ENCODE measurements around the gene BLTP2. TPM values are rescaled to one million over a fixed set of nuclear protein-coding genes. Genes with fewer than 3 reads are reported as not detected.
A peak's percentile ranks its signal among the peaks of the same experiment; 100 is the strongest.
"Not testable (repeated sequence)": the region's sequence is repeated elsewhere in the genome, so short reads cannot be mapped to it uniquely, and the experiment has no call there.

Gene BLTP2
- total RNA-seq, 1 donor from 2014 or later, result 135 TPM

DNA sequence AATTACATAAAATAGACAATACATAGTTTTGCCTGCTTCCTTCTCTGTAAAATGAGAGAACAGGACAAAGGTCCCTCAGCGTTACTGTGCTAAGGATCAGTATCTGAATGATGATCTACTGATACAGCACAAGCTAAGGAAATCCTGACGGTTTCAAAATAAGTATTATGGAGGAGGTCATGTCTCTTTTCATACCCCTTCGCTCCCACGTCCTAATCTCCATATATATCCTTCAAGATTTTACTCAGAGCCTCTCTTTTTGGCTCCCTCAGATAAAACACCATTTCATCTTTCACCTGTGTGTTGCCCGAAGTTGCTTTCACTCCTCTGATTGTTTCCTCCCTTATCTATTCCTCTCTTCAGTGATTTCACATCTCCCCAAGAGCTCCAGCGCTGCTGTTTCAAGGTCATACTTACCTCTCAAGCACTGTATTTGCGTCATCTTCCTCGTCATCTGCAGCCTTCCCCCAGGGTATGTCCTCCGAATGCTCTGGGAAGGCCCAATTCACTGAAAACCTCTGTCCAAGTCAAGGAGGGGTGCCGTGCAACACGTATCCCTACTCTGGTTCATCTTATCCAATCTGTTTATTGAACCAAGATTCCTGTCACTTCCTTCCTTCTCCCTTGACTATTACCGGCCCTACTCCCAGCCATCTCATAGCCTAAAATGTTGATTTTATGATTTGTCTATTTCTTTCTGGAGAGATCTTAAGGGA lies 1.2 kb upstream of the BLTP2 start:
- DNase-seq (ENCODE audit: low read depth in 2 of 2), result no peak

DNA sequence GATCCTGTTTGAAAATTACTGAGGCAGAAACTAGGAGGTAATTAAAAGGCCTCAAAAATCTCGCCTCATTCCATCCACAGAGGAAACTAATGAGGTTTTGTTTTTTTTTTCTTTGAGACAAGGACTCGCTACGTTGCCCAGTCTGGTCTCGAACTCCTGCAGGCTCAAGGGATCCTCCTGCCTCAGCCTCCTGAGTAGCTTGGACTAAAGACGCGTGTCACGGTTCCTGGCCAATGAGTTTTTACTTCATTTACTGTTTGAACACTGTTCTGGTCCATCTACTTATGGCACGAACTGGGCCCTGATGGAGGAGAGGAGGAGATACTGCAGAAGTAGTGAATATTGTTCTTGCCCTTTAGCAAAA lies 600 bp upstream of the BLTP2 start:
- no peak for DNase-seq (ENCODE audit: low read depth in 2 of 2)

DNA sequence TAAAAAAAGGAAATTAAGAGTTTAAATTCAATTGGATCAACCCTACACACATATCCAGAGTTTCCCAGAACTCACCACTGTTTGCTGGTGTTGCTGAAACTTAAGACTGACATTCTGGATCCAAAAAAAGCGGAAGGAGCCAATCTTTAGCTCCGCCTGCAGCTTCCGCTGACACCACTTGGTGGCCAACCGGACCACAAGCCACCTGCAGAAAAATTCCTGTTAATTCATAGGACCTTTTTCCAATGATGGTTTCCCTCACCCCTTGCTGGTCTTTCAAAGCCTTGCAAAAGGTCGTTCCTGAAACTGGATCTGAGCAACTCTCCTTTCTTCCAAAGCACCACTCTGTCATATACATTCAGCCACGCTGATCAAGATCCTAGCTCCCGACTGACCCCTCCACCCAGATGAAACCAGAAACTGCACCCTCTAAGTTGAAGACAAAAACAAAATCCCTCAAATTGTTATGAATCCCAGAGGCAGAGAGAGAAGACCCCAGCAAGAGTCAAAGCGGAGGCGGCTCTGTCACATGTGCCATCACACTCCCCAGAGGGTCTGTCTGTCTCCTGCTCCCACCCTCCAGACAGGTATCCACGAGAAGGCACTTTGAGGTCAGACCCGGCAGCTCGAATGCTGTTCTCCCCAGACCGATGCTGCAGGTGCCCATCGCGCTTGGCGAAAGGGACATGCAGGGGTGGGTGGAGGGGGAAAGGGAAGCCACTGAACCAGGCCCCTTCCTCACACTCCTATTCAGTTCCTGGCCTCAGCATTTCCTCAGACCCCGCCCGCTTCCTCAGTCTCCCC lies 773 bp downstream of the BLTP2 start:
- peak; percentile 10 to 27 for DNase-seq (ENCODE audit: low read depth in 2 of 2)

DNA sequence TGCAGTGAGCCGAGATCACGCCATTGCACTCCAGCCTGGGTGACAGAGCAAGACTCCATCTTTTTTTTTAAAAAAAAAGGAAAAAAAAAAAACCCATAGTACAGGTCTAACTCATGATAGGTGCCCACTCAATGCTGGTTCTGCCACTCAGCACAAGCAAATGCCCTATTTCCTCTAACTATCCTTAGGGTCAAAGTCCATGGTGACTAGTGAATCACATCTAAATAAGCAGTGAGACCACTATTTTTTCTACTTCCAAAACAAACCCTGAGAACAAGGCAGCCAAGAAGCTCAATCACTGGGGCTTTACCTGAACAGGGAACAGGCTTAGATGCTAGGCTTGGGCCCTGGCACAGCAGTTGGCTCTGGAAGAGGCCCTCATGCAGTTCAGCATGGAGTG lies 3.4 kb downstream of the BLTP2 start:
- no peak for DNase-seq (ENCODE audit: low read depth in 2 of 2)

DNA sequence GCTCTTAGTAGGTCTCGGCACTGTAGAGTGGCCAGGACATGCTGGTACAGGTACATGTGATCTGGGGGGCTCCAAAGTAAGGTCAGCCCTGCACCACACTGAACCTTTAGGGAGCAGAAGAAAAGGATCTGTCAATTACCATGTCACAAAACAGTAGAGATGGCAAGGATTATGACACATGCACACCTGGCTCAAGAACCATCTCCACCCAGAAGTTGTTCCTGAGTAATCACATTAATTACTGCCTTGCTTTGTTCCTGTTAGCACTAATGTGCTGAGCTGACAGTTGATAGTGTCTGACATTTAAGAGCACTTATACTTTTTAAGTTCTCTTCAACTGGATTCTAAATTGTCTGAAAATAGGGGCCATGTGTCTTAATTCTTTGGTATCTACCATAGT lies 9.5 kb downstream of the BLTP2 start:
- DNase-seq (ENCODE audit: low read depth in 2 of 2), result no peak

DNA sequence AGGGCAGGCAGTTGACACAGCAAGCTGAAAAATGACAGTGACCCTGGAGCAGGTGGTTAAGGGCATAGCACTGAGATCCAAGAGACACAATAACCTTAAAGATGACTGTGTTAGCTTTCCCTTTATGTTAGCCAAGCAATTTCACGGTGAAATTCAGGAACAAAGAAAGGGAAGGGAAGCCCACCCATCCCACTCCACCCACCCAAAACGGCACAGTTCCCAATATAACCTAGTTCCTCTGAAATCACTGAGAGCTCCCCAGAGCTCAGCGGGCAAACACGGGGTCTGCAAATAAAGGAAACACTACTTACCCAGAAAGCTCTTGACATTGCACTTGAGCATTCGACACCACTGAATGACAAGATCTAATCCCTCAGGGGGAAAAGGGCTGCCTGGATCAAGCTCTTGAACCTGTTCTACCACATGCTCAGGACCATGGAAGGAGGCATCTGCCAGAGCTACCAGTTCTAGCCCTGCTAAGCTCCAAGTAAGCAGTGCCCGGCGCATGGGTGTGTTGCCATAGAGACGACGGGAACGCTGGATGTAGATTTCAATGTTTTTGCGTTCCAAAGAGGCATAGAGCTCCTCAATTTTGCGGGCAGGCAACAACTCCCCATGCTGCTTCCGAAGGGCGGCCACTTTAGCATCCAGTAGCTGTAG lies 10.6 kb downstream of the BLTP2 start:
- DNase-seq (ENCODE audit: low read depth in 2 of 2), result no peak

DNA sequence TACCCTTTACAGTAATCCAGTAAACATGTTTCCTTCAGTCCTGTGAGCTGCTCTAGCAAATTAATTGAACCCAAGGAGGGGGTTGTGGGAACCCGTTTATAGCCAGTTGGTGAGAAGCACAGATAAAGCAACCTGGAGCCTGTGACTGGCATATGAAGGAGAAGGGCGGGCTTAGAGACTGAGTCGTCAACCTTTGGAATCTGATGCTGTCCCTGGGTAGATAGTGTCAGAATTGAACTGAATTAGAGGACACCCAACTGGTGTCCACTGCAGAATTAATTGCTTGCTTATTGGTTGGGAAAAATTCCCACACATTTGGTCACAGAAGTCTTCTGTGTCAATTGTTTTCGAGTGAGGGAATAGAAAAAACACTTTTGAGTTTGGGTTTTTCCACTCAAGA lies 18.1 kb downstream of the BLTP2 start:
- no peak for DNase-seq (ENCODE audit: low read depth in 2 of 2)

DNA sequence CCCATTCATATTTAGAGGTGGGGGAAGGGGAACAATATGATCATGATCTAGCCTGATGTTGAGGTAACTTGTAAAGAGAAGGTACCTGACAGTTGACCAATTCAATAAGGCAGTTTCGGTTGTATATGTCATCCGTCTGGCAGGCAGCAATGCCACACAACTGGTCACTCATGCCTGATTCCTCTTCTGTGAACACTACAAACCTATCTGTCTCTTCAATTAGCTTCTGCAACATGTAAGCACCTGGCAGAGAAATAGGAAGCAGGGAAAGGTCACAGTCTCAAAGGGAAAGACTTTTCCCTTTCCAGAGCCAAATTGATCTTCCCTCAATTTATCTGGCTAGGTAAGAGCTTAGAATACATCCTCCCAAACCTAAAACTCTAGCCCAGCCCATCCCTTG lies 20.8 kb downstream of the BLTP2 start:
- no peak for DNase-seq (ENCODE audit: low read depth in 2 of 2)

DNA sequence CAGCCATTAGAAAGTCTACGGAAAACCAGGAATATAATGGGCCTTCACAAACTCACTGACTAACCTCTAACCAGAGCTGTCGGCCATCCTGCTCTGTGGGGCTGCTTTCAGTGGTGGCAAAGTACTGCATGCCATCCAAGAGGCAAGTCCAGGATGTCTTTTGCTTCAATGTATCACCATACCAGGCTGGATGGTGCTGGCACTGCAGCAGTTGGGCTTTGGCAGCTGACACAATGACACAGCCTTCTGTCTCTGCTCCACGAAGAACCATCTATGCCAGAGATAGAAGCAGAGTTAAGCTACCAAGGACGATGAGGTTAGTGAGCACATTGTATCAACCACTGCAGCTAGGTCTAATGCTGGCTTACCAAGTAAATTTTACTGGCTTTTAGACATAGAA lies 21.3 kb downstream of the BLTP2 start:
- no peak for DNase-seq (ENCODE audit: low read depth in 2 of 2)

DNA sequence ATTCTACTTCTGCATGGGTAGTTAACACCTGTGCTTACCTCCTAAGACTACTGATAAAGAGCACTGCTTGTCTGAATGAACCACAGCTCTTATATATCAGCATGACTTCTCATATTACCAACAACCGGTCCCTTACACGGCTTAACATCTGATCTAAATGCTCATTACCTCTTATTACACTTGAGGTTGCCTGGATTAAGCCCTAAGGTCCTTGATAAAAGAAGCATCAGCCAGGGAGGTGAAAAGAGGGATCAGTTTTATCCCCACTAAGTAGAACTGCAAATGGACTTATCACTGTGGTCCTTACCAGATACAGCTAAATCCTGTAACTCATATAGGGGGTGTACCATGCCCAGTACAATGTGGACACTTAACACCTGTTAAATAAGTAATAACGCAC lies 22.8 kb downstream of the BLTP2 start:
- DNase-seq (ENCODE audit: low read depth in 2 of 2), result no peak

DNA sequence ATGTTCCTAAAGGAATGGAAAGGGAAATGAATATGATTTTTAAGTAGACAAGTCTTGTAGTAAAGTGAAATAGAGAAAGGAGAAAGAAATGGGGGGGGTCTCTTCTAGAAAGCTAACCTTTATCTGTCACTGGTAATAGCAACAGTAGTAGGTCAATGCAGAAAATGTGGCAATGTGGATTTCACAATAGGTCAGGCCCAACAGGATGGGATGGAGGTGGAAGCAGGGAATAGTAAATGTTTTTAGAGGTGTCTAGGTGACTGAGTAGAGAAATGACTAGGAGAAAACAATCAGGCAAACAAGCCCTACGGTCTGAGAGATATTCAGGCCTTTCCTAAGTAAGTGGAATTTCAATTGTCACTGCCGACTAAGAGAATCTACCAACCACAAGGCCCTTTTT lies 24.9 kb downstream of the BLTP2 start:
- no peak for DNase-seq (ENCODE audit: low read depth in 2 of 2)

DNA sequence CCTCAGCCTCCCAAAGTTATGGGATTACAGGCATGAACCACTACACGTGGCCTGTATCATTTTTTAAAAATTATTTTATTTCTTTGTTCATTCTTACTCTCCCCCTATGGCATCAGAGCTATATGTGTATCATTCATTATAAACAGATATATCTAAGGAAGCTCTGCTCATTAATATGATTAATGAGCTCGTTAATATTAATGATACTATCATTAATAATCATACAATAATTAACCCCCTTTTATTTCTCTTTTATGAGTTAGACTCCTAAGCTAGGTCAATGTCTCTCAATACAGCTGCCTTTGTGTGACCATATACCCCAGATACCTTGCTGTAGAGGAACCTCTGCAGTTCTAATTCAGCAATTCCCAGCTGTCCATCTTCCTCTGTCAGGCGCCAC lies 26.5 kb downstream of the BLTP2 start:
- DNase-seq (ENCODE audit: low read depth in 2 of 2), result no peak

DNA sequence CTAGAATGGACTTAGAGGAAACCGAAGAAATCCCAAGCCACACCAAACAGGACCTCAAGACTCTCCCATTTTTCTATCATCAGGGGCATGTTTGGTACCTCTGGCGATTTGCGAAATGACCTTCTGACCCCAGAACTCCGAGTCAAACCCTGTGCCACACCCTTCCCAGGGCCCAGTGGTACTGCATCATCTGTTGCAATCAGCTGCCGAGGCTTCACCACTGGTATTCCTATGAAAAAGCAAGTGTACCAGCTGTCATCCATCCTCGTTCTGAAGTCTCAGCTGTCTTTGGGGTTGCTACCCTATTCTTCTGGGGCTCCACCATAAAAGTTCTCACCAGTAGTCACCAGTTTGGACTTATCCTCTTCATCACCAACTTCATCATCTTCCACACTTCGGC lies 28.7 kb downstream of the BLTP2 start:
- no peak for DNase-seq (ENCODE audit: low read depth in 2 of 2)

DNA sequence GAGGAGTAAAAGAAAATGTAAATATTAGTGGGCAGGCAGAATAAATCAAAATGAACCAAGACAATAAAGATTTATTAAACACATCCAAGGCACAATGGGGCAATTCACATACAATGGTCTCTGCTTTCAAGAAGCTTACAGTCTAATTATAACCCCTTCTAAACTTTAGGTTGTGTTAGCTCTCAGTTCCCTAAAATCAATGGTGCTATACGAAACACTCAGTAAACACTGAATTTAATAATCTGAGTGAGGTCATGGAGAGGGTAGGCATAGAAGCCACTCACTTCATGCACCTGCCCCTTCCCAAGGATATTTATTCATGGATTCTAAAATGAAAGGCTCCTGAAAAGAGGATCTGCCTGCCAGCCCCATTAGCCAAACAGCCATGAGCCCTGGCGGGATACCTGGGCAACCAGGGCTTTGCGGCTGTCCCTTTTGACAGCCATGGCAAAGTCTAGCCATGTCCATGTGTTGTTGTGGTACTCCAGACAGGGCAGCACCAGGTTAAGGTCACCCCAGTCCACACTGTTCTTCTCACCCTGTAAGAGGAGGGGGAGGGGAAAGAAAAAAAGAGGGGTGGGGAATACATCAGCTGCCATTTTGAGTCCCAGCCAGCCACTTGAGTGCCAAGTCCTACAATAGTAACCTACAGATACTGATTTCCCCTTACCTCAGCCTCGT lies 29.6 kb downstream of the BLTP2 start:
- DNase-seq (ENCODE audit: low read depth in 2 of 2), result no peak

DNA sequence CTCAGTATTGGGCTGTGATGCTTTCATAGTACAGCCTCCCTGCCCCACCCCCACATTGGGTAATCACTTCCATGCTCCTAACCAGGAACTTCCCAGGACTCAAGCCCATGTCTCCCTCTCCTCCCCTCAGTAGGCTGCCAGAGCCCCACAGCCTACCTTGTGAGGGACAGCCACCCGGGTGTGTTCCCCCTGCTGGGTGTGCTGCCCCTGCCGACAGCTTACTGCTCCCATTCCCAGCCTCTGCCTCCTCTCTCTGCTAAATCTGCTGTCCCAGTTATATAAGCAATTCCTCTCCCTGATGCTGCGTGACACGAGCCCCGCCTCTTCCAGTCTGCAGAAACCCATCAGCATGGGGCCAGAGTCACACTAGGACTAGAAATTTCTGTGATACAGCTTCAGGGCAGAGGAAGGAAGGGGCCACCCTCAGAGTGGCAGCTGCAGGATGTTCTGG lies 31.0 kb downstream of the BLTP2 start, which contains the start of gene RSKR:
Gene RSKR (minus strand): TSS at position 255 of the 451 bp plus-strand sequence. CDS start 24 bp downstream, at position 231.
- no peak for DNase-seq (ENCODE audit: low read depth in 2 of 2)

DNA sequence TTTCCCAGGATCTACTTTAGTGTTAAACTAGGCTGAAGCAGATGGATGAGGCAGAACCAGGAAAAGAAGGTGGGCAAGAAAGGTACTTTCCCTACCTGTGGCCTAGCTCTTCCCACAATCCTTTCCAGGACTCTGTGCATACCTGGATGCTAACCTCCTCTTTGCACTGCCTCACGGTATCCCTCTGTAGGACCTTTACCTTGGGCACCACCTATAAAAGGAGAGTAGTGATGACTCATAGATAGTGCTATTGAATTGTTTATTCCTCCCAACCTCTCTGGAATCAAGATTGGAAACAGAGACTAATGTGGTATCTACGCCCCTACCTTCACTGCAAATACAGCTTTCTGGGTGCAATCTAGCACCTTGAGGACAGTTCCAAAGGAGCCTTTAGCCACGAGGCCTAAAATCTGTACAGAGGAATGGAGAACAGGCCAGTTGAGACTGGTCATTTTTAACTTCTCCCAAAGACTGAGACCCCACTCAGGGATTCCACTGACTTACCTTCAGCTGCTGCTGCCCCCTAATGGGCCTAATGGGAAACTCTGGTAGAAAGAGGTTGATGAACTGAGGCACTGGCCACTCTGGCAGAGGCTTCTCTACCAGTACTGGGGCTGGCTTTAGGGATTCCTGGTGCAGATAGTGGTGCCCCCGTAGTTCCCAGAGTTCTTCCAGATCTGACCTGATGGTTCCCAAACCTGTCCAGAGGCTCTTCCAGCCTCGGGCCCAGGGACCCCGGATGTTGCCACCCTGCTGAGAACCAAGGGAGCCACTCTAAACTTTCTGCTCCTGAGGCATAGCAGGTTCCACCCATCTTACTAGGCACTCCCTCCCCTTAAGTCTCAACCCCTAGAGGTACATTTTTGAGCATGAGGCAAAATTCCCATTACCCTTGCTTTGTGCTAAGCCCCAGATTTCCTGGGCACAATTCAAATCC lies 31.8 kb downstream of the BLTP2 start:
- DNase-seq (ENCODE audit: low read depth in 2 of 2), result peak; percentile 33 to 57

DNA sequence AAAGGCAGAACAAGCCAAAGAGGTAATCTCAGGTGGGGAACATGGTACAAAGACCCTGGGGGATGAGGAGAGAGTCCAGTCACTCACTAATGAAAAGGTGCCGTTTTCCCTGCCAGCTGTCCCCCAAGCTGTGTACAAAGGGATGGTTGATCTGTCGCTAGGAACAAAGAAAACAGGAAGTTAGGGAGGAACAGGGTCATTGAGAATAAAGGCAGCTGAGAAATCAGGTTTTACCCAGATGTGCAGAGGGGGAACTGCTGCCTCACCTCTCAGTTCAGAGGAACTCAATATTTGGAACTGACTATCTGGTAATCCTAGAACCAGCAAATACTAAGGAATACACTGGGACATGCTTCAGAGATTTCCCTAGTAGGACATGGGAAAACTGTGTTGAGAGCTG lies 32.4 kb downstream of the BLTP2 start:
- peak; percentile 9 to 38 for DNase-seq (ENCODE audit: low read depth in 2 of 2)

DNA sequence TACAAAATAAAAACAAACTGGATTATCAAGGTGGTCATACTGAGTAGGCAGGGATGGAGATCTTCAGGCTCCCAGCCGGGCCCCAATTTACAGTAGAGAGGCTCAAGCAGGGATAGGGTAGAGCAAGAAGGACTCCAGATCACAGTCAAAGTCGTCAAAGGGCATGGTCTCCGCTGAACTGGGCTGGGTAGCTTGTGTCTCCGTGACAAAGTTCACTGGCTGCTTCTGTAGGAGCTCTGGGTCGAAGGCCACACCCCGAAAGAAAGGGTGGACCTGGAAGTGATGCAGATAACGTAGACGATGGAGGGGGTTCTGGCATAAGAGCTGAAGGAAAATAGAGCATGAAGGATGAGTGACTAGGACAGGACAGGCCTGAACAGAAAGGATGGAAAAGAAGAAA lies 34.6 kb downstream of the BLTP2 start:
- DNase-seq (ENCODE audit: low read depth in 2 of 2), result no peak

DNA sequence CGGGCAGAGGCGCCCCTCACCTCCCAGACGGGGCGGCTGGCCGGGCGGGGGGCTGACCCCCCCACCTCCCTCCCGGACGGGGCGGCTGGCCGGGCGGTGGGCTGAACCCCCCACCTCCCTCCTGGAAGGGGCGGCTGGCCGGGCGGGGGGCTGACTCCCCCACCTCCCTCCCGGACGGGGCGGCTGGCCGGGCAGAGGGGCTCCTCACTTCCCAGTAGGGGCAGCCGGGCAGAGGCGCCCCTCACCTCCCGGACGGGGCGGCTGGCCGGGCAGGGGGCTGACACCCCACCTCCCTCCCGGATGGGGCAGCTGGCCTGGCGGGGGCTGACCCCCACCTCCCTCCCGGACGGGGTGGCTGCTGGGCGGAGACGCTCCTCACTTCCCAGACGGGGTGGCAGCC lies 40.9 kb downstream of the BLTP2 start:
- not testable (repeated sequence) for DNase-seq (ENCODE audit: low read depth in 2 of 2)

DNA sequence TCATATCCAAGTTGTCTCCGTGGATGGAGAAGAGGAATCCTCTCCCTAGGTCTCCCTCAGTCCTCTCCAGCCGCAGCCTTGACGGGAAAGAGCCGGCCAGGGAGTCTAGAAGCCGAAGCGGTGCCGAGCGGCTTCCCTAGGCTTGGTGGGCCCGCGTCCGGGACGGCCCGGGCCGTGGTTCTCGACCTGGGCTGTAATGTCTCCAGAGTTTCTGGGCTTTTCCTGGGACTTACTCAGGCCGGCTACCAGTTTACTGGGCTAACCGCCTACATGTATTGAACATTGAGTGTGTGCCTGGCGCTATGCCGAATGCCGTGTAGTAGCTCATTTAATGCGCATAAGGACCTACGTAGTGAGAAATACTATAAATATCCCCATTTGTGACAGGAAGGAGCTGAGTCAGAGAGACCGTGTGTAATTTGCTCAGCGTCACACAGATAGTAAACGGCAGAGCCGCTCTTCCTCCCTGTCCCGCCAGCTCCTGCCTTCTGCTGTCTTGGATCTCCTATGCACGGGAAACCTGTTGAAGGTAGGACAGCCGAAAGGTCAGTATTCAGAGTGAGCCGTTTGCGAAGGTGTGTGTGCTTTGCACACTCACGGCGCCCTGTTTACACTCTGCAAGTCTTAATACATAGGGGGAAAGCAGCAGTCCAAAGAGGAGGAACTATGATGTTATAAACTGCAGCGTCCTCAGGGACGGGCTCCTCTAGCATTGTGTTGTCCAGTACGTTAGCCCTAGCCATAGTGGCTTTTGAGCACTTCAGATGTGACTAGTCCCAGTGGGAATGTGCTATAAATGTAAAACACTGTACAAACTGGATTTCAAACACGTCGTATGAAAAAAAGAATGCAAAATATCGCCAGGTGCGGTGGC lies 45.4 kb downstream of the BLTP2 start:
- peak; percentile 84 to 92 for DNase-seq (ENCODE audit: low read depth in 2 of 2)
